Measurements from ENCODE around the gene COLEC11. TPM values are rescaled to one million over a fixed set of nuclear protein-coding genes. Genes with fewer than 3 reads are reported as not detected.
"Not testable (repeated sequence)": the region's sequence is repeated elsewhere in the genome, so short reads cannot be mapped to it uniquely, and the experiment has no call there.

Gene COLEC11
- total RNA-seq, 1 donor from 2014 or later = 0.49 TPM

GRCh38 chr2:3616435-3617197 is 21.7 kb downstream of the COLEC11 start:
- intact Hi-C loops (cut with micrococcal nuclease); H3K27ac Mint-ChIP-seq; H3K4me1 Mint-ChIP-seq: not testable (repeated sequence)

DNA sequence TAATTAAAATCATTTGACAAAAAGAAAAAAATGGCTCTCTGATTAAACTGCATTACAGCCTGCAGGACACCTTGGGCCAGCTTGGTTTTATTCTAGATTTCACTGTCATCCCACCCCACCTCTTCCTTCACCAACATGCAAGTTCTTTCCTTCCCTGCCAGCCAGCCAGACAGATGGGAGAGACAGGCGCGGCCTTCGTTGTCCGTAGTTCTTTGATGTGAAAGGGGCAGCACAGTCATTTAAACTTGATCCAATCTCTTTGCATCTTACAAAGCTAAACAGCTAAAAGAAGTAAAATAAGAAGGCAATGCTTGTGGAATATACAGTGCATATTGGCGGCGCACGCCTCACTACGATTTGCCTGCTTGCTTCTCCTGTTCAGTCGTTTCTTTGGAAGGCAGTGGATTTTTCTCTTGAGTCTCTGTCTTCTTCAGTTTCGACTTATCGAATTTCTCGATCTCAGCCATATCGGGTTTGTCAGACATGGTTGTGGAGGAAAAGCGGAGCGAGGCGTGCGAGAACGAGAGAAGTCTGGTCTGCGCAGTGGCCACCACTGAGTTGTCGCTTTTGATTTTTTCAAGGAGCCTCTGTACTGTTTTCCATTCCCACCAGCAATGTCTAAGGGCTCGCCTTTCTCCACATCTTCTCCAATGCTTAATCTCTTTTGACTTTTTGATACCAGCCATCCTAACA is 22.4 kb downstream of the COLEC11 start:
- no peaks in the 10 kb centered on the region for H3K4me1 Mint-ChIP-seq
- peaks cover 9% of the 10 kb centered on the region for H3K27me3 Mint-ChIP-seq
- no peaks in the 10 kb centered on the region for H3K9me3 Mint-ChIP-seq
- DNase-seq = no peak
- intact Hi-C loops (cut with micrococcal nuclease) = no loop called here
- H3K36me3 Mint-ChIP-seq (ENCODE audit: low read depth) = no peaks in the 10 kb centered on the region
- H3K4me3 Mint-ChIP-seq = no peak overlapping the region
- no peak overlapping the region for H3K27ac Mint-ChIP-seq

More at GRCh38 chr2:3616435-3617197, 21.7 kb downstream of the COLEC11 start:
- H3K4me3 Mint-ChIP-seq; H3K9me3 Mint-ChIP-seq; H3K27me3 Mint-ChIP-seq; H3K36me3 Mint-ChIP-seq (ENCODE audit: low read depth); DNase-seq: not testable (repeated sequence)

DNA sequence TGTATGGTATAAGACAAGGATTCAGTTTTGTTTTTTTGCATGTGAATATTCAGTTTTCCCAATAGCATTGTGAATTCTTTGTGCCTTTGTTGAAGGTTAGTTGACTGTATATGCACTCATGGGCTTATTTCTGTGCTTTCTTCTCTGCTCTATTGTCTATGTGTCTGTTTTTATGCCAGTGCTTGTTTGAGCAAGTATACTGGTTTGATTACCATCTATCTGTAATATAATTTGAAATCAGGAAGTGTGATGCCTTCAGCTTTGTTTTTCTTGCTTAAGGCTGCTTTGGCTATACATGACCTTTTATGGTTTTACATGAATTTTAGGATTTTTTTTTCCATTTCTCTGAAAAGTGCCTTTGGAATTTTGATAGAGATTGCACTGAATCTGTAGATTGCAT is 23.5 kb downstream of the COLEC11 start:
- Mint-ChIP-seq H3K27ac (no peak overlapping the region), H3K27me3 (peaks cover 10% of the 10 kb centered on the region)
- intact Hi-C loops (cut with micrococcal nuclease) = no loop called here

DNA sequence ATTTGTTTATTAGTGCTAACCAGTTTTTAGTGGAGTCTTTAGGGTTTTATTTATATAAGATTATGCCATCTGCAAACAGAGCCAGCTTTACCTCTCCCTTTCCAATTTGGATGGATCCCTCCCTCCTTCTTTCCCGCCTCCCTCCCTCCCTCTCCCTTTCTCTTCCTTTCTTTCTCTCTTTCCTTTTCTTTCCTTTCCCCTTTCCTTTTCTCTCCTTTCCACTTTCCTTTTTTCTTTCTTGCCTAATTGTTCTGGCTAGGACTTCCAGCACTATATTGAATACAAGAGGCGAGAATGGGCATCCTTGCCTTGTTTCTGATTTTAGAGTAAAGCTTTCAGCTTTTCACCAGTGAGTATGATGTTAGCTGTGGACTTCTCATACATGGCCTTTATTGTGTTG is 24.1 kb downstream of the COLEC11 start:
- Mint-ChIP-seq H3K4me3 (no peak overlapping the region), H3K27me3 (peaks cover 14% of the 10 kb centered on the region), H3K4me1 (no peaks in the 10 kb centered on the region), H3K36me3 (ENCODE audit: low read depth) (no peaks in the 10 kb centered on the region), H3K27ac (no peak overlapping the region), H3K9me3 (no peaks in the 10 kb centered on the region)
- intact Hi-C loops (cut with micrococcal nuclease) = no loop called here
- no peak for DNase-seq

More for the DNA sequence above, 23.5 kb downstream of the COLEC11 start:
- H3K9me3 Mint-ChIP-seq = no peaks in the 10 kb centered on the region
- no peak overlapping the region for H3K4me3 Mint-ChIP-seq
- no peaks in the 10 kb centered on the region for H3K4me1 Mint-ChIP-seq
- DNase-seq = no peak
- no peaks in the 10 kb centered on the region for H3K36me3 Mint-ChIP-seq (ENCODE audit: low read depth)

DNA sequence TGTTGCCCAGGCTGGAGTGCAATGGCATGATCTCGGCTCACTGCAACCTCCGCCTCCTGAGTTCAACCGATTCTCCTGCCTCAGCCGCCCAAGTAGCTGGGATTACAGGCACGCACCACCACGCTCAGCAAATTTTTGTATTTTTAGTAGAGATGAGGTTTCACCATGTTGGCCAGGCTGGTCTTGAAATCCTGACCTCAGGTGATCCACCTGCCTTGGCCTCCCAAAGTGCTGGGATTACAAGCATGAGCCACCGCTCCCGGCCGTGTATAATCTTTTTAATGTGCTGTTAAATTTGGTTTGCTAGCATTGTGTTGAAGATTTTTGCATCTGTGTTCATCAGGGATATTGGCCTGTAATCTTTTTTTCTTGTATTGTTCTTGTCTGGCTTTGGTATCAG is 24.7 kb downstream of the COLEC11 start:
- H3K4me3 Mint-ChIP-seq; H3K27ac Mint-ChIP-seq; H3K36me3 Mint-ChIP-seq (ENCODE audit: low read depth); H3K4me1 Mint-ChIP-seq; H3K9me3 Mint-ChIP-seq; intact Hi-C loops (cut with micrococcal nuclease); DNase-seq: not testable (repeated sequence)
- peaks cover 19% of the 10 kb centered on the region for H3K27me3 Mint-ChIP-seq

DNA sequence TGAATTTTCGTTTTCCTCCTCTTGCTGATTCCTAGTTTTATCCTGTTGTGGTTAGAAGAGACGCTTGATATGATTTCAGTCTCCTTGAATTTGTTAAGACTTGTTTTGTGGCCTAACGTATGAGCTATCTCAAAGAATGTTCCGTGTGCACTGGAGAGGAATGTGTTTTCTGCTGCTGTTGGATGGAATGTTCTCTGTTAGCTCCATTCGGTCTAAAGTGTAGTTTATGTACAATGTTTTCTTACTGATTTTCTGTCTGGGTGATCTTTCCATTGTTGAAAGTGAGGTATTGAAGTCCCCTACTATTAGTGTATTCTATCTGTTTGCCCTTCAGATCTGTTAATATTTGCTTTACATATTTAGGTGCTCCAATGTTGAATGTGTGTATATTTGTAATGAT is 25.9 kb downstream of the COLEC11 start:
- Mint-ChIP-seq H3K4me3 (no peak overlapping the region), H3K9me3 (no peaks in the 10 kb centered on the region), H3K36me3 (ENCODE audit: low read depth) (no peaks in the 10 kb centered on the region), H3K4me1 (no peaks in the 10 kb centered on the region), H3K27me3 (peaks cover 19% of the 10 kb centered on the region), H3K27ac (no peak overlapping the region)
- intact Hi-C loops (cut with micrococcal nuclease) = no loop called here
- DNase-seq = no peak

DNA sequence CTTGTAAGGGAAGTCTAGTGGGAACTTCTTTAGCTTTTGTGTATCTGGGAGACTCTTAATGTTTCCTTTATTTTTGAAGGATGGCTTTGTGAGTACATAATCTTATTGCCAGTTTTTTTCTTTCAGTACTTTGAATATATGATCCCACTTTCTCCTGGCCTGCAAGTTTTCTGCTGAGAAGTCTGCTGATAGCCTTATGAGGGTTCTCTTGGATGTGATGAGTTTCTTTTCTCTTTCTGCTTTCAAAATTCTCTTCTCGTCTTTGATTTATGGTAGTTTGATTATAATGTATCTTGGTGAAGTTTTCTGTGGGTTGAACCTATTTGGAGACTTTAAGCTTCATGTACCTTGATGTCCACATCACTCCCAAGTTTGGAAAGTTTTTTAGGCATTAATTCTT is 28.1 kb downstream of the COLEC11 start:
- no peaks in the 10 kb centered on the region for H3K4me1 Mint-ChIP-seq
- DNase-seq = no peak
- no peaks in the 10 kb centered on the region for H3K9me3 Mint-ChIP-seq
- H3K36me3 Mint-ChIP-seq (ENCODE audit: low read depth) = no peaks in the 10 kb centered on the region
- H3K27ac Mint-ChIP-seq = no peak overlapping the region
- peaks cover 19% of the 10 kb centered on the region for H3K27me3 Mint-ChIP-seq
- no peak overlapping the region for H3K4me3 Mint-ChIP-seq
- intact Hi-C loops (cut with micrococcal nuclease) = no loop called here

GRCh38 chr2:3624059-3624794 is 29.3 kb downstream of the COLEC11 start:
- H3K36me3 Mint-ChIP-seq (ENCODE audit: low read depth) = no peaks in the 10 kb centered on the region
- peaks cover 17% of the 10 kb centered on the region for H3K27me3 Mint-ChIP-seq
- no peak for DNase-seq
- H3K27ac Mint-ChIP-seq = no peak overlapping the region
- H3K4me3 Mint-ChIP-seq = no peak overlapping the region
- H3K4me1 Mint-ChIP-seq = no peaks in the 10 kb centered on the region
- no peaks in the 10 kb centered on the region for H3K9me3 Mint-ChIP-seq
- intact Hi-C loops (cut with micrococcal nuclease) = no loop called here

DNA sequence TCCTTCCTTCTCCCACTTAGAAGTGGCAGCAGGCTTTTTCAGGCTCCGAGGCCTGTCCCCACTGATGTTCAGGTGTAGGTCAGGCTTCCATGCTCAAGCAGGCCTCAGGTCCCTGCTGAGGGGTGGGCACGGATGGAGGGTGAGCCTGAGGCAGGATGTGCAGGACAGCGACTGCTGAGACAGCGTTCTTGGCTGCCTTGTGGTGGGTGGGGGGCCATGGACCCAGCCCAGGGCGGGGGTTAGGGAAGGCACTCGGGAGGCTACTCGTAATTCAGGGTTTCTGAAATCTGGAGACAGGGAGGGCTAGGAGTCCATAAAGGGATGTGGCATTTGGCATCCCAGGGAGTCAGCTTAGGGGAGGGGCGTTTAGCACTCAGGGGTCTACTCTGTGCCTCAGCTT is 30.3 kb downstream of the COLEC11 start:
- no peak for DNase-seq
- no peaks in the 10 kb centered on the region for H3K9me3 Mint-ChIP-seq
- peaks cover 16% of the 10 kb centered on the region for H3K27me3 Mint-ChIP-seq
- H3K27ac Mint-ChIP-seq = no peak overlapping the region
- H3K4me3 Mint-ChIP-seq = no peak overlapping the region
- no peaks in the 10 kb centered on the region for H3K36me3 Mint-ChIP-seq (ENCODE audit: low read depth)
- no peaks in the 10 kb centered on the region for H3K4me1 Mint-ChIP-seq
- intact Hi-C loops (cut with micrococcal nuclease) = no loop called here

DNA sequence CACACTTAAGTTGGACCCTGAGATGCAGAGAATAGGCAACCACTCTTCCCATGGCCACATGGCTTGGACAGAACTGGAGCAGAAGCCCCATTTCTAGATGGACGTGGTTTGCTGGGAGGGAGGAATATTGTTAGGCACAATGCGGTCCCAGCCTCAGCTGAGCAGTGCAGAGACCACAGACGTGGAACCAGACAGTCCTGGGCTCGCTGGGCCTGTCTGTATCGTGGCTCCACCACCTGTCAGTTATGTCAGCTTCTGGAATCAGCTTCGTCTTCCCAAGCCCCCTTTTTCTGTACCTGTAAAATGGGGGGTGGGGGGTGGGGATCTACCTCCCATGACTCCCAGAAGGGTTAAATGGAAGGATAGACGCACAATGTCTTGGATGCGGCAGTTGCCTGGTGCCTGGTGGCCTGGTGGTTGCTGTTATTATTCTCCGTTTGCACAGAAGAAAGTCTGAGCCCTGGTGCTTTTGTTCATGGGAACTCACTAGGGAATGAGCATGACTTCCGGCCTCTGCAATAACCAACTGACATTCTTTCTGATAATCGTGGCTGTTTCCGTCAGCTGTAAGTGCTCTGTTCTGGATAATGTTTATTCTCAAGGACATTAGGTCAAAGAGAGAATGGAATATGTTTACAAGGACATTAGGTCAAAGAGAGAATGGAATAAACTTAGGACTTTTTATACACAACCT is 31.4 kb downstream of the COLEC11 start:
- intact Hi-C loops (cut with micrococcal nuclease) = no loop called here
- DNase-seq = no peak
- Mint-ChIP-seq H3K27ac (no peak overlapping the region), H3K4me1 (no peaks in the 10 kb centered on the region), H3K9me3 (no peaks in the 10 kb centered on the region), H3K36me3 (ENCODE audit: low read depth) (no peaks in the 10 kb centered on the region), H3K27me3 (peaks cover 9% of the 10 kb centered on the region), H3K4me3 (no peak overlapping the region)

DNA sequence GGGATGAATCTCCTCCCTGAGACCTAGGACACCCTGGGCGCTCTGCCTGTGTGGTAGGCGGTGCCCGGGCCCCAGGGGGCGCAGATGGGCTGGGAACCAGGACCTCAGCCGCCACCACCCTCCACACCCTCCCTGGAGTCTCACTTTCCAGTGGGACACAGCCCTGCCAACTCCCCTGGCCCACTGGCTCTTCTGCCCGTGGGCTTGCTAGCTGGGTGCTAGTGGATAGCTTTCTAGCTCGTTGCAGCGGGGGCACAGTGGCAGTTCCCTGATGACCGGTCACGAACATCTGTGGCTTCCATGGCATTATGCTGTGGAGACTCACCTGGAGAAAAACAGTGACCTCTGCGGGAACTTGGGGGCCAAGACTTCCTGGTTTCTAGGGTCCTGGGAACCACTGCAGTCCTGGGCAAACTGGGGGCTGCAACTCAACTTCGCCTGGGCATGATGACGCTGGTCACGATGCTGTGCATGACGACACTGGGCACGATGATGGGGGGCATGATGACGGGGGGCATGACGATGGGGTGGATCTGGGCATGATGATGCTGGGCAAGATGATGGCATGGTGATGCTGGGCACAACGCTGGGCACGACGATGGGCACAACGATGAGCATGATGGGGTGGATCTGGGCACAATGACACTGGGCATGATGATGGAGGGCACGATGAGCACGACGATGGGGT is 32.0 kb downstream of the COLEC11 start:
- intact Hi-C loops (cut with micrococcal nuclease) = no loop called here
- no peak for DNase-seq
- Mint-ChIP-seq H3K9me3 (no peaks in the 10 kb centered on the region), H3K4me1 (no peaks in the 10 kb centered on the region), H3K36me3 (ENCODE audit: low read depth) (no peaks in the 10 kb centered on the region), H3K27ac (no peak overlapping the region), H3K27me3 (peaks cover 9% of the 10 kb centered on the region), H3K4me3 (no peak overlapping the region)

GRCh38 chr2:3627500-3628100 is 32.7 kb downstream of the COLEC11 start:
- Mint-ChIP-seq H3K27me3 (peaks cover 9% of the 10 kb centered on the region), H3K36me3 (ENCODE audit: low read depth) (no peaks in the 10 kb centered on the region)

GRCh38 chr2:3628241-3628679 is 33.3 kb downstream of the COLEC11 start:
- no peaks in the 10 kb centered on the region for H3K36me3 Mint-ChIP-seq (ENCODE audit: low read depth)
- no peak overlapping the region for H3K4me3 Mint-ChIP-seq
- H3K4me1 Mint-ChIP-seq = no peaks in the 10 kb centered on the region
- peaks cover 9% of the 10 kb centered on the region for H3K27me3 Mint-ChIP-seq
- H3K9me3 Mint-ChIP-seq = no peaks in the 10 kb centered on the region
- DNase-seq = no peak
- no peak overlapping the region for H3K27ac Mint-ChIP-seq
- intact Hi-C loops (cut with micrococcal nuclease) = no loop called here

More at GRCh38 chr2:3627500-3628100, 32.7 kb downstream of the COLEC11 start:
- no peak for DNase-seq
- H3K4me3 Mint-ChIP-seq = no peak overlapping the region
- intact Hi-C loops (cut with micrococcal nuclease) = no loop called here
- no peak overlapping the region for H3K27ac Mint-ChIP-seq
- no peaks in the 10 kb centered on the region for H3K4me1 Mint-ChIP-seq
- H3K9me3 Mint-ChIP-seq = no peaks in the 10 kb centered on the region
